PC-9 (cell line): Measurements from ENCODE around the gene BRD9.
"Not testable (repeated sequence)": the region's sequence is repeated elsewhere in the genome, so short reads cannot be mapped to it uniquely, and the experiment has no call there.

Source experiments
- EZH2 ChIP-seq: fragments of 200-600 bp; sonication (generic); IDR thresholded peaks from 2 replicates; pipeline ENCODE4 v1.8.0; 2017; ENCODE audit warnings: antibody characterized with exemption, low read depth
- TF ChIP-seq, protein P1 (sequence below): fragments of 200-600 bp; sonication (generic); conservative IDR thresholded peaks from 2 replicates; pipeline ENCODE4 v1.6.1; 2017; ENCODE audit warnings: mixed run types, antibody characterized with exemption, mild to moderate bottlenecking, moderate library complexity

DNA sequence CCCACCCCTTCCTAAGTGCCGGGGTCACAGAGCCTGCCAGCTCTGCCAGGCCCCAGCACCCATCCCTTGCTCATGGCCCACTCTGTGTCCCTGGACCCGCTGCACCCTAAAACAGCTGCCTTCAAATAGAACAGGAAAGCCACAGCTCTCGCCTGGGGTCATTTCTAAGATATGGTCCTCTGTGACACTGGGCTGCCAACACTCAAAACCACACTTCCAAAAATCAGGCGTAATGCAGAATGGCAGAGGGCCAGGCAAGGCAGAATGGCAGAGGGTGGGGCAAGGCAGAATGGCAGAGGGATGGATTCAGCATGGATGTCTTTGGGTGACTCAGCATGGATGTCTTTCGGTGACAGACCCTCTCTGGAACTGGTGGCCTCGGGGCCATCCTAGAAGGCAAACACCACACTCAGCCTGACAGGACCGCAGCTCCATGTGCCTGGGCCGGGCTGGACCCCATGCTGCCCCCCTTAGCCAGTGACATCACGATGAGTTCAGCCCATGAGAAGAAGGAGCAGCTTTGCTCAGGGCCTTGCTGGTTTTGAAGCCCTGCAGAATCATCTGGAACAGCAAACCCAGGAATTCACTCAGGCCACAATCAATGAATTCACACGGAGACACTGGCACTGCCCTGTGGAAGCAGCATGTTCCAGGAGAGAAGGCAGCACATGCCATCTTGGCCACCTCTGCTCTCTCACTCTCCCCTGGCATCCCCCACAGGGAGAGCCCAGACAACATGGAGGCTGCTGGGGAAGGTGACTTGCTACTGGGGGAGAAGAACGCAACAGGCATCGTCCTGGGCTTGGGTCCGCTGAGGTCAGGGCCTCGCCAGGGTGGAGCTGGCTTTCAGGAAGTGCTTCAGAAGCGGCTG, 50.8 kb downstream of the BRD9 start:
- TF ChIP-seq, protein P1, sequence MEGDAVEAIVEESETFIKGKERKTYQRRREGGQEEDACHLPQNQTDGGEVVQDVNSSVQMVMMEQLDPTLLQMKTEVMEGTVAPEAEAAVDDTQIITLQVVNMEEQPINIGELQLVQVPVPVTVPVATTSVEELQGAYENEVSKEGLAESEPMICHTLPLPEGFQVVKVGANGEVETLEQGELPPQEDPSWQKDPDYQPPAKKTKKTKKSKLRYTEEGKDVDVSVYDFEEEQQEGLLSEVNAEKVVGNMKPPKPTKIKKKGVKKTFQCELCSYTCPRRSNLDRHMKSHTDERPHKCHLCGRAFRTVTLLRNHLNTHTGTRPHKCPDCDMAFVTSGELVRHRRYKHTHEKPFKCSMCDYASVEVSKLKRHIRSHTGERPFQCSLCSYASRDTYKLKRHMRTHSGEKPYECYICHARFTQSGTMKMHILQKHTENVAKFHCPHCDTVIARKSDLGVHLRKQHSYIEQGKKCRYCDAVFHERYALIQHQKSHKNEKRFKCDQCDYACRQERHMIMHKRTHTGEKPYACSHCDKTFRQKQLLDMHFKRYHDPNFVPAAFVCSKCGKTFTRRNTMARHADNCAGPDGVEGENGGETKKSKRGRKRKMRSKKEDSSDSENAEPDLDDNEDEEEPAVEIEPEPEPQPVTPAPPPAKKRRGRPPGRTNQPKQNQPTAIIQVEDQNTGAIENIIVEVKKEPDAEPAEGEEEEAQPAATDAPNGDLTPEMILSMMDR, result not testable (repeated sequence)
- TF ChIP-seq EZH2, result not testable (repeated sequence)
